ENCODE measurements around the gene CA9. TPM values are rescaled to one million over a fixed set of nuclear protein-coding genes. Genes with fewer than 3 reads are reported as not detected.

CA9 gene
- total RNA-seq, 3 donors from 2014 or later (not counting 1 experiment from before 2014, with no cell fraction given) = not detected

- Mint-ChIP-seq H3K4me3 (no peak overlapping the region), H3K9me3 (no peaks in the 10 kb centered on the region), H3K27me3 (ENCODE audit: low read depth in 2 of 2) (no peaks in the 10 kb centered on the region), H3K36me3 (no peaks in the 10 kb centered on the region), H3K27ac (peak overlapping the region in 1 of 2 donors; percentile 23), H3K4me1 (peaks cover 10 to 13% of the 10 kb centered on the region in 2 donors)
- H3K27me3 ChIP-seq (ENCODE audit: control insufficient read depth, insufficient read depth, low read length) = no peaks in the 10 kb centered on the region
- no peak for ATAC-seq
- intact Hi-C loops (cut with micrococcal nuclease) = loop anchor here (2.0 kb wide), 1 partner anchor 93 kb away; the partner anchor contains the start of gene TESK1
- no peak for TF ChIP-seq CTCF (IDR thresholded peaks at IDR 0.05)
- no peak overlapping the region for H3K27ac ChIP-seq (ENCODE audit: low read length)
- peaks cover 7% of the 10 kb centered on the region for H3K4me1 ChIP-seq (ENCODE audit: control insufficient read depth, insufficient read depth, low read length)
- DNase-seq = no peak
- H3K9me3 ChIP-seq (ENCODE audit: control insufficient read depth, insufficient read depth, low read length) = no peaks in the 10 kb centered on the region
- 93% methylated on average over 14 of the region's 14 CpGs for WGBS (ENCODE audit: insufficient coverage)
- H3K36me3 ChIP-seq (ENCODE audit: control insufficient read depth, insufficient read depth, low read length) = peaks cover 67% of the 10 kb centered on the region
- no peak overlapping the region for H3K4me3 ChIP-seq (ENCODE audit: low read length)
Observed at GRCh38 chr9:35697486-35697885, 23.8 kb downstream of the CA9 start.

- DNase-seq (no peak), ATAC-seq (no peak)
- no peak overlapping the region for H3K4me3 ChIP-seq (ENCODE audit: low read length)
- no peaks in the 10 kb centered on the region for H3K36me3 Mint-ChIP-seq
- H3K4me3 Mint-ChIP-seq = no peak overlapping the region
- H3K27me3 ChIP-seq (ENCODE audit: control insufficient read depth, insufficient read depth, low read length) = no peaks in the 10 kb centered on the region
- intact Hi-C loops (cut with micrococcal nuclease) = no loop called here
- H3K4me1 ChIP-seq (ENCODE audit: control insufficient read depth, insufficient read depth, low read length) = peaks cover 7% of the 10 kb centered on the region
- no peaks in the 10 kb centered on the region for H3K9me3 Mint-ChIP-seq
- H3K36me3 ChIP-seq (ENCODE audit: control insufficient read depth, insufficient read depth, low read length) = peaks cover 74% of the 10 kb centered on the region
- H3K27ac Mint-ChIP-seq = peak overlapping the region in 1 of 2 donors; percentile 23
- peaks cover 10 to 17% of the 10 kb centered on the region in 2 donors for H3K4me1 Mint-ChIP-seq
- H3K27me3 Mint-ChIP-seq (ENCODE audit: low read depth in 2 of 2) = no peaks in the 10 kb centered on the region
- no peak for TF ChIP-seq CTCF (IDR thresholded peaks at IDR 0.05)
- WGBS (ENCODE audit: insufficient coverage) = 97% methylated on average over 5 of the region's 5 CpGs
- no peaks in the 10 kb centered on the region for H3K9me3 ChIP-seq (ENCODE audit: control insufficient read depth, insufficient read depth, low read length)
- no peak overlapping the region for H3K27ac ChIP-seq (ENCODE audit: low read length)
Observed at GRCh38 chr9:35698231-35698630, 24.5 kb downstream of the CA9 start.

- no peak overlapping the region for H3K27ac ChIP-seq (ENCODE audit: low read length)
- intact Hi-C loops (cut with micrococcal nuclease) = no loop called here
- TF ChIP-seq CTCF (IDR thresholded peaks at IDR 0.05) = no peak
- no peak for ATAC-seq
- no peak for DNase-seq
- H3K4me3 ChIP-seq (ENCODE audit: low read length) = no peak overlapping the region
- Mint-ChIP-seq H3K27me3 (ENCODE audit: low read depth in 2 of 2) (no peaks in the 10 kb centered on the region), H3K4me1 (peaks cover 10 to 18% of the 10 kb centered on the region in 2 donors), H3K27ac (no peak overlapping the region), H3K36me3 (peaks cover 6% of the 10 kb centered on the region), H3K9me3 (no peaks in the 10 kb centered on the region), H3K4me3 (no peak overlapping the region)
- WGBS (ENCODE audit: insufficient coverage) = 98% methylated on average over 11 of the region's 11 CpGs
- H3K9me3 ChIP-seq (ENCODE audit: control insufficient read depth, insufficient read depth, low read length) = no peaks in the 10 kb centered on the region
- no peaks in the 10 kb centered on the region for H3K27me3 ChIP-seq (ENCODE audit: control insufficient read depth, insufficient read depth, low read length)
- peaks cover 92% of the 10 kb centered on the region for H3K36me3 ChIP-seq (ENCODE audit: control insufficient read depth, insufficient read depth, low read length)
- H3K4me1 ChIP-seq (ENCODE audit: control insufficient read depth, insufficient read depth, low read length) = peaks cover 7% of the 10 kb centered on the region
Observed at GRCh38 chr9:35700031-35700430, 26.3 kb downstream of the CA9 start.

GRCh38 chr9:35700942-35701341 lies 27.2 kb downstream of the CA9 start:
- intact Hi-C loops (cut with micrococcal nuclease) = no loop called here
- DNase-seq (no peak), ATAC-seq (no peak)
- no peaks in the 10 kb centered on the region for H3K27me3 ChIP-seq (ENCODE audit: control insufficient read depth, insufficient read depth, low read length)
- Mint-ChIP-seq H3K4me3 (no peak overlapping the region), H3K36me3 (peaks cover 7% of the 10 kb centered on the region), H3K9me3 (no peaks in the 10 kb centered on the region), H3K27me3 (ENCODE audit: low read depth in 2 of 2) (no peaks in the 10 kb centered on the region), H3K27ac (no peak overlapping the region), H3K4me1 (peaks cover 10 to 18% of the 10 kb centered on the region in 2 donors)
- no peaks in the 10 kb centered on the region for H3K9me3 ChIP-seq (ENCODE audit: control insufficient read depth, insufficient read depth, low read length)
- H3K4me1 ChIP-seq (ENCODE audit: control insufficient read depth, insufficient read depth, low read length) = peaks cover 7% of the 10 kb centered on the region
- peaks cover 97% of the 10 kb centered on the region for H3K36me3 ChIP-seq (ENCODE audit: control insufficient read depth, insufficient read depth, low read length)
- H3K4me3 ChIP-seq (ENCODE audit: low read length) = no peak overlapping the region
- TF ChIP-seq CTCF (IDR thresholded peaks at IDR 0.05) = no peak
- H3K27ac ChIP-seq (ENCODE audit: low read length) = no peak overlapping the region
